Tibial artery (tissue), 4 donors: Measurements from ENCODE around the gene ALDH1B1.

ENCODE experiments used
- DNase-seq, 2 donors: peaks; one replicate each; pipeline ENCODE4 v3.0.0-alpha.2; 2019
- H3K27ac ChIP-seq, 2 donors: fragments of 200-600 bp; sonication (generic) in 1 of 2; 1 replicate in 1 of 2; 2 replicates in 1 of 2; pipeline ENCODE4 v1.5.1; 2018 to 2019; ENCODE audit warnings: mild to moderate bottlenecking in 1 of 2
- H3K27me3 ChIP-seq, 2 donors: fragments of 200-600 bp; sonication (generic) in 1 of 2; one replicate each; pipeline versions ENCODE4 v1.5.1 to v1.6.0; 2016 to 2019
- H3K36me3 ChIP-seq, 3 donors: fragments of 200-600 bp; sonication (generic) in 2 of 3; one replicate each; pipeline ENCODE4 v1.5.1; 2016 to 2019; ENCODE audit warnings: mild to moderate bottlenecking in 2 of 3
- H3K4me1 ChIP-seq, 4 donors: fragments of 200-600 bp; sonication (generic) in 2 of 4; 1 replicate in 3 of 4; 2 replicates in 1 of 4; pipeline ENCODE4 v1.5.1; 2016 to 2019
- H3K4me3 ChIP-seq, 2 donors: fragments of 200-600 bp; sonication (generic) in 1 of 2; 1 replicate in 1 of 2; 2 replicates in 1 of 2; pipeline ENCODE4 v1.5.1; 2018 to 2019; ENCODE audit warnings: mild to moderate bottlenecking in 2 of 2
- H3K9me3 ChIP-seq, 3 donors: fragments of 200-600 bp; sonication (generic) in 1 of 3; one replicate each; pipeline ENCODE4 v1.5.1; 2016 to 2019
- intact Hi-C: fragments of 100-400 bp; cut with DNase I; formaldehyde crosslinking; loops from one replicate; pipeline ENCODE4 v1.15.0; 2023; ENCODE audit warnings: low total_unique reads
- TF ChIP-seq, protein P1 (sequence below), 2 experiments: fragments of 200-600 bp in 1 of 2; fragments of 450-650 bp in 1 of 2; IDR thresholded peaks; one replicate each; pipeline ENCODE4 v1.5.1; 2017 to 2019; ENCODE audit warnings: antibody characterized with exemption in 2 of 2, mild to moderate bottlenecking in 1 of 2, moderate library complexity in 1 of 2

Gene ALDH1B1

DNA sequence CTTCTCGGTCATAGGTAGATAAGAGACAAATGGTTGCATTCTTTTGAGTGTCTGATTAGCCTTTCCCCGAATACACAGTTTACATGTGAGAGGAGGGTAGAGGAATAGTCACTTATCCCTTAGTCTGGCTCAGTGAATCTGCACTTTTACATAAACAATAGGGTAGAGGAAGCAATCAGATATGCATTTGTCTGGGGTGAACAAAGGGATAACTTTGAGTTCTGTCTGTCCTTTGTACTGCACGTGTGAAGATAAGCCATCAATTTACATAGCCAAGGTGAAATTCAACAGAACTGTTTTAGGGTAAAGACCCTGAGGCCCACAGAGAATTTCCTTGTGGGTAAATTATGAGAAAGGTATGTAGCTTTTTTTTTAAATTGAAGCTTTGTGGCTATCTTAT is 41.9 kb downstream of the ALDH1B1 start:
- Histone ChIP-seq H3K9me3 (no peaks in the 10 kb centered on the region), H3K27me3 (no peaks in the 10 kb centered on the region), H3K36me3 (no peaks in the 10 kb centered on the region), H3K4me3 (no peak overlapping the region), H3K4me1 (no peaks in the 10 kb centered on the region), H3K27ac (no peak overlapping the region)
- no peak for DNase-seq
- TF ChIP-seq, protein P1, sequence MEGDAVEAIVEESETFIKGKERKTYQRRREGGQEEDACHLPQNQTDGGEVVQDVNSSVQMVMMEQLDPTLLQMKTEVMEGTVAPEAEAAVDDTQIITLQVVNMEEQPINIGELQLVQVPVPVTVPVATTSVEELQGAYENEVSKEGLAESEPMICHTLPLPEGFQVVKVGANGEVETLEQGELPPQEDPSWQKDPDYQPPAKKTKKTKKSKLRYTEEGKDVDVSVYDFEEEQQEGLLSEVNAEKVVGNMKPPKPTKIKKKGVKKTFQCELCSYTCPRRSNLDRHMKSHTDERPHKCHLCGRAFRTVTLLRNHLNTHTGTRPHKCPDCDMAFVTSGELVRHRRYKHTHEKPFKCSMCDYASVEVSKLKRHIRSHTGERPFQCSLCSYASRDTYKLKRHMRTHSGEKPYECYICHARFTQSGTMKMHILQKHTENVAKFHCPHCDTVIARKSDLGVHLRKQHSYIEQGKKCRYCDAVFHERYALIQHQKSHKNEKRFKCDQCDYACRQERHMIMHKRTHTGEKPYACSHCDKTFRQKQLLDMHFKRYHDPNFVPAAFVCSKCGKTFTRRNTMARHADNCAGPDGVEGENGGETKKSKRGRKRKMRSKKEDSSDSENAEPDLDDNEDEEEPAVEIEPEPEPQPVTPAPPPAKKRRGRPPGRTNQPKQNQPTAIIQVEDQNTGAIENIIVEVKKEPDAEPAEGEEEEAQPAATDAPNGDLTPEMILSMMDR (IDR thresholded peaks at IDR 0.05) = no peak
- intact Hi-C loops = loop anchor here (5.0 kb wide), 1 partner anchor 62 kb away; no protein-coding TSS in a partner anchor

DNA sequence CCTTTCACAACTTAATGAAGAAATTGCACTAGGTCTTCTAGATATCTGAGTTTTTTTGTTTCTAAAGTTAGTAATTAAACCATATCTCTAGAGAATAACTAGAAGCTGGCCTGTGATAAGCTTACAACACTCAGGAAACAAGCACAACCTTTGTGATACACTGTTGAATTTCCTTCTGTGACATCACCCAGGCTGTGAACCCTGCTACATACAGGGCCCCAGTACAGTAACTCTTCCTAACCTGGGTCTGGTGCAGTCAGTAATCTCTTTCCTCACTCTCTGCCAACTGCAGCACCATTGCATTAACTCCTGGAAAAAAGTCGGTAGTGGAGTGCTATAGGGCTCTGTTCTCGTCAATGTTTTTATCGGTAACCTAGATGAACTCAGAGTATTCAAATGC is 42.4 kb downstream of the ALDH1B1 start:
- intact Hi-C loops = loop anchor here (5.0 kb wide), 1 partner anchor 63 kb away; no protein-coding TSS in a partner anchor
- TF ChIP-seq, protein P1 (IDR thresholded peaks at IDR 0.05) = no peak
- no peak for DNase-seq
- Histone ChIP-seq H3K4me3 (no peak overlapping the region), H3K4me1 (no peaks in the 10 kb centered on the region), H3K27me3 (no peaks in the 10 kb centered on the region), H3K36me3 (no peaks in the 10 kb centered on the region), H3K9me3 (no peaks in the 10 kb centered on the region), H3K27ac (no peak overlapping the region)

DNA sequence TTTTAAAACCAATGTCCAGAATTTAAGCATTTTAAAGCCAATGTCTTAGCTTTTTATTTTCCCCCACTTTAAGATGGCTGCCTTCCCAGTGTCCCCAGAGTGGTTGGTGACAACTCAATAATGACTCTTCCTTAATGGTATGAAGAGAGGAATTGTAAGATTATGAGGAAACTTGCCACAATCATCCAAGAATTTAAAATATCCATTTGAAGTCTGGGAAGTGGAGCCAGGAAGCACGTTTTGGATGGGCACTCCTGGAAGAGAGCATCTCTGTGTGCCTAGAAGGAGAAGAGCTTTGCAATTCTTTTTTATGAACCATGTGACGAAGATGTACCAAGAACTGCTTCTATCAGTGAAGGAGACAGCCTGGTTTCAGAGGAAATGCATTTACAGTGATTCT is 43.0 kb downstream of the ALDH1B1 start:
- no peak overlapping the region for H3K27ac ChIP-seq
- no peaks in the 10 kb centered on the region for H3K9me3 ChIP-seq
- TF ChIP-seq, protein P1 (IDR thresholded peaks at IDR 0.05) = no peak
- DNase-seq = no peak
- no peaks in the 10 kb centered on the region for H3K4me1 ChIP-seq
- H3K36me3 ChIP-seq = no peaks in the 10 kb centered on the region
- intact Hi-C loops = no loop called here
- no peak overlapping the region for H3K4me3 ChIP-seq
- no peaks in the 10 kb centered on the region for H3K27me3 ChIP-seq

DNA sequence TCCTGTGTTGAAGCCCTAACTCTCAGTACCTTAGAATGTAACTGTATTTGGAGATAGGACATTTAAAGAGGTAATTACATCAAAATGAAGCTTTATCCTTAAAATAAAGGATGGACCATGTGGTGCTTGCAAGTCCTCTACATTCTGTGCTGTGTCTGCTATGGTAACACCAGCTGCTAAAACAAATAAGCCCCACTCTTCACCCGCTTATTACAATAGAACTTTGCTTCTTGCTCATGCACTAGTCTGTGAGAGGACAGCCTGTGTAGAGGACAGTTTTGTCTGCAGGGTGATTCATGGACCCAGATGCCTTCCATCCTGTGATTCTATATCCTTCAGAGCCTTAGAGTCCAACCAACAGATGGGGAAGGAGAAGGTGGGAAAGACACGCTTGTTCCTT is 44.2 kb downstream of the ALDH1B1 start:
- Histone ChIP-seq H3K4me3 (no peak overlapping the region), H3K9me3 (no peaks in the 10 kb centered on the region), H3K36me3 (no peaks in the 10 kb centered on the region), H3K4me1 (no peaks in the 10 kb centered on the region), H3K27me3 (no peaks in the 10 kb centered on the region), H3K27ac (no peak overlapping the region)
- intact Hi-C loops = no loop called here
- TF ChIP-seq, protein P1 (IDR thresholded peaks at IDR 0.05) = no peak
- no peak for DNase-seq

DNA sequence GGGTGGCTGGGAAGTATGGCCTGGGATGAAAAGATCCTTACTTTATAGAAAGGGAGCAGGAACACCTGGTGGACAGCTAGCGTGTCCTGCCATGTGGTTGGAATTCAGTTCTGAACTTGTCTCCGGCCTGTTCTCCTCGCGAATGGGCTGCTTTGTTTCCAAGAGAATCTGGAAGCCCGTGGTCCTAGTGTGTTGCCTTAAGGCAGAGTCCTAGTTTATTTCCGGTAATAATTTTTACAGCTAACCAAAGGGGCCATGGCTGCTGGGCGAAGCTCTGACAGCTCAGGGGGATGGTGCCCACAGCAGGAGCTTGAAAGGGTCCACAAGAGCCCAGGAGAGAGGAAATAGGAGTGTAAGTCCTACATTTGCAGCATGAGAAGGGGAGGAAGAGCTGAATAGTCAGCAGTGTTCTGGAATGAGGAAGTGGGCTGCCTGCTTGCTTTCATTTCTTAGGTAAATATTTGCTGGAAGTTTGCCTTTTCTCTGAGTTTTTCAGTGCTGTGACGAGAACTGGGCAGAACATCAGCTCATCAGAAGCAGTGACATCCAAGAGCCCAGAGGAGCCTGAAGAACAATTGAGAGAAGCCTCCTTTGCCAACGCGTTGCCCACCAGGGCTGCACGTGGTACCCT is 44.8 kb downstream of the ALDH1B1 start:
- H3K27me3 ChIP-seq = no peaks in the 10 kb centered on the region
- H3K9me3 ChIP-seq = no peaks in the 10 kb centered on the region
- H3K4me1 ChIP-seq = no peaks in the 10 kb centered on the region
- no peak overlapping the region for H3K27ac ChIP-seq
- intact Hi-C loops = no loop called here
- TF ChIP-seq, protein P1 (IDR thresholded peaks at IDR 0.05) = no peak
- DNase-seq = no peak
- no peaks in the 10 kb centered on the region for H3K36me3 ChIP-seq
- no peak overlapping the region for H3K4me3 ChIP-seq
